ENCODE data around the gene RENBP.

Gene RENBP

DNA sequence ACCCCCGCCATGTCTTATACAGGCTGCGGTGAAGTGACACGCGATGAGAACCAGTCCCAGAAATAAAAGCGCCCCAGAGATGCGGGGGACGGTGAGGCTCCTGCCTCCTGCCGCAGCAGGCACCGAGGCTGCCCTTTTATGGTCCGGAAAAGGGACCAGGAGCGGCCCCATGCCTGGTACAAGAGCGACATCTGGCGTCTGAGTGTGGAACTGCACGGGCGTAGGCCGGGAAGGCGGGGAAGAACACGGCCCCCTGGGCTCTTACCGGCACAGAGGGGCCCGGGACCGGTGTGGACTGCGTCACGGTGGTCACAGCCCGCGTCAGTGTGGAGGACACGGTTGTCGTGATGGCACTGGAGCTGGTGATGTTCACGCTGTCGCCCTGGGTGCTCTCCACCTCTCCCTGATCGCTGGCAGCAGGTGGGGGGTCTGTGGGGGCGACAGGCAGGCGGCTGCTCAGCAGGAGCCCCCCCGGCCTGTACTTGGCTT is 8.9 kb upstream of the RENBP start:
- DNase-seq: no peak

DNA sequence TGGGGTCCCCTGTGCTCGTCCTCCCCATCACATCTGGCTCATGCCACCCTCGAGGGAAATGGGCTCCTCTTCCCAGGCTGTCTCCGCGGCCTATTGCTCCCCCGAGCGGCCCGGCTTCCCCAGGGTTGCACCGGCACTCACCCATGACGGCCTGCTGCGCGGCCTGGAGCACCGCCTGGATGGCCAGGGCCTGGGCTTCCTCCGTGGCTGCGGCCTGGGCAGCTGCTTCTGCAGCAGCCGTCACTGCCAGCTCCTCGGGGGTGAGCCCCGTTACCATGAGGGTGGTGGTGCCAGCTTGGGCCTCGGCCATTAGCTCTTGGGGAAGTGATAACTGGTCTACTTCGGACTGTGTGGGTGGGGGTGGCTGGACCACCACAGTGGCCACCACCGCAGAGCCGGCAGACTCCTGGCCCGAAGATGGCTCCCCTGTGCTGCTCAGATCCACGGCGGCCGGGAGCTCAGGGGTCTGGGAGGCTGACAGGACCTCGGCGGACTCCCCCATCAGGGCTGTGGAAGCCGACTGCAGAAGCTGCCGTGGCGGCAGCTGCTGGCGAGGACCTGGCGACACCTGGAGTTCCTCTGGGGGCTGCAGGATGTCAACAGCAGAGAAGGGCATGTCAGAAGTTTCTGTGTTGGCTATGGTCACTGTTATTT is 8.1 kb upstream of the RENBP start:
- DNase-seq: no peak

- no peak for DNase-seq
Measured at GRCh38 chrX:153951683-153952372, 7.4 kb upstream of the RENBP start.

DNA sequence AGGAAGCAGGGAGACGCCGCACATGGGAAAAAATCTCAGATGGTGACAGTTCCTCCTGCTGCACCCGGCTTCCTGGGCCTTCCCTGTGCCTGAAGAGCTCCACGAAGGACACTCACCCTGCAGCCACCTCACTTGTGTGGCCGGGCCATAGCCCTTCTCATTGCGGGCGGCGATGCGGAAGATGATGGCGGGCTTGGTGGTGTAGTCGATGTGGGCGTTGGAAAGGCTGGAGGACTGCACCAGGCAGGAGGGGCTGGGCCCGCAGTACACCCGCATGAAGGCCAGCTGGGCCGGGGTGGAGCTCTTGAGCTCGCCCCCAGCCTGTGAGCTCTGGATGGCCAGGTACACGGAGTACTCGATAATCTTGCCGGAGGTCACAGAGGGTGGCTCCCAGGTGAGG is 5.7 kb upstream of the RENBP start:
- DNase-seq: no peak

GRCh38 chrX:153948847-153949805 is 4.7 kb upstream of the RENBP start:
- no peak for DNase-seq

DNA sequence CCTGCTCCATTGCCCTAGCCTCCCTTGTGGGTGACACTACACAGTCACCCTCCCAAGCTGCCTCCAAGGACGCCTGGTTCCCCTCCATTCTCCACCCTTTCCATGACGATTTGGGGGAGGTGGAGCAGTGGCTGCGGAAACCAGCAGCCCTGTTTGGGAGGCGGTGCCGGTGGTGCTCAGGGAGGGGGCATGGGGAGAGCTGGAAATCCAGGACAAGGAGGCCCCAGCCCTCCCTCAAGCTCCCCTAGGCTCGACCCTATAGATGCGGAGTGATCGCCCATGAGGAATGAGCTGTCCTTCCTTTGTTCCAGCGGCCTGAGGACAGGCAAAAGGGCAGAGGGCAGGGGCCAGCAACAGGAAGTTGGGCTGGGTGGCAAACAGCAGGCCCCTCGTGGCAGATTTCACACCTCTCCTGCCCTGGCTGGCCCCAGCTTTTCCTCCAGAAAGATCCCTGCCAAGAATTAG is 3.6 kb upstream of the RENBP start:
- no peak for DNase-seq

GRCh38 chrX:153947009-153947769 is 2.7 kb upstream of the RENBP start:
- peak; percentile 20 for DNase-seq

DNA sequence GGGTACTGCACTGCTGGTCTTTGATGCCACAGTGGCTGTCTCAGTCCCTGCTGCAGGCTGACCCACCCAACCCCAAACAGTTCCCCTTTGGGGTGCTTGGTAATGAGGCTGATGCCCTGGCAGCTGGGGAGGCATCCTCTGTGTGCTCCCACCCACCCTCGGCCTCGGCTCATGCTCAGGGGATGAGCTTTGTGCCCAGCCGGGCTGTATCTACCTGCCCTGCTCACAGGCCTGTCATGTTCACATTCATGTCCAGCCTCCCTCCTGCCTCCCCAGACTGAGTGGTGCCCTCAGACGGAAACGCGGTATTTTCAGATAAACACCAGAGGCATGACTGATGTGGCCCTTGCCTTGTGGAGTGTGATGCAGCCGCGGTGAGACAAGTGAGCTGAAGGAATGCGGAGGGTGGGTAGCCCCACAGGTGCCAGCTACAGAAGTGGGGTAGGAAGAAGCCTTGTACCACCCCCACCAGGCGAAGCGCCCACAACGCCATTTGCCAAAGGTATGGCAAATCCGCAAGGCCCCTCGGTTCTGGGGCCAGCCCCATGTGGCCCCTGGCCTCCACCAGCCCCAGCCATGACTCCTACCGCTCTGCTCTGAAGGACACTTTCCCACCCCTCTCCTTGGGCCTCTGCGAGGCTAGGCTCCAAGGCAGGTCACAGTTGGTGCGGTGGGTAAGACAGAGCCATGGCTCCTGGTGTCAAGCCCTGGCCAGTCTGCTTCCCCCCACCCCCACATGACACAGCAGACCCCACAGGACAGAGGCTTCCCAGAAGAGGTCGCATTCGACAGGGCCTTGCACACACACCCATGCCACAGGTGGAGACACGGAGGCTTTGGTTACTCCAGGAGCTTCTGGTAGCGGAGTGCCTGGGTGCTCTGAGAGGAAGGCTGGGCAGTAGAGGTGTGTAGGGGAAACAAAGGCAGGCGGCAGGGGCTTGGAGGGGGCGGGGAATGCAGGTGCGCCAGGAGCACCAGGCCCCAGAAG is 1.8 kb upstream of the RENBP start:
- DNase-seq: no peak

DNA sequence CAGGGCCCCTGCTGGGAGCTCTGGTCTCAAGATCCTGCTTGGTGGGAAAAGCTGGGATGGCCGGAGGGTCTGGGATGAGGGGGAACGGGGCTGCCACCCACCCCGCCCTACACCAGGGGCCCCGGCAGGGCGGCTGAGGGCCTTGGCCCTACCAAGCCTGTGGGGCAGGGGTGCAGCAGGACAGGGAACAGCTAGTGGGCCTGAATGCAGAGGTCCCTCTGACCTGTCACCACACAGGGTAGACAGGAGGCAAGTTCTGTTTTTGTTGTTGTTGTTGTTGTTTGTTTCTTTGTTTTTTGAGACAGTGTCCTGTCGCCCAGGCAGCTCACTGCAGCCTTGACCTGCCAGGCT is 332 bp upstream of the RENBP start:
- no peak for DNase-seq

DNA sequence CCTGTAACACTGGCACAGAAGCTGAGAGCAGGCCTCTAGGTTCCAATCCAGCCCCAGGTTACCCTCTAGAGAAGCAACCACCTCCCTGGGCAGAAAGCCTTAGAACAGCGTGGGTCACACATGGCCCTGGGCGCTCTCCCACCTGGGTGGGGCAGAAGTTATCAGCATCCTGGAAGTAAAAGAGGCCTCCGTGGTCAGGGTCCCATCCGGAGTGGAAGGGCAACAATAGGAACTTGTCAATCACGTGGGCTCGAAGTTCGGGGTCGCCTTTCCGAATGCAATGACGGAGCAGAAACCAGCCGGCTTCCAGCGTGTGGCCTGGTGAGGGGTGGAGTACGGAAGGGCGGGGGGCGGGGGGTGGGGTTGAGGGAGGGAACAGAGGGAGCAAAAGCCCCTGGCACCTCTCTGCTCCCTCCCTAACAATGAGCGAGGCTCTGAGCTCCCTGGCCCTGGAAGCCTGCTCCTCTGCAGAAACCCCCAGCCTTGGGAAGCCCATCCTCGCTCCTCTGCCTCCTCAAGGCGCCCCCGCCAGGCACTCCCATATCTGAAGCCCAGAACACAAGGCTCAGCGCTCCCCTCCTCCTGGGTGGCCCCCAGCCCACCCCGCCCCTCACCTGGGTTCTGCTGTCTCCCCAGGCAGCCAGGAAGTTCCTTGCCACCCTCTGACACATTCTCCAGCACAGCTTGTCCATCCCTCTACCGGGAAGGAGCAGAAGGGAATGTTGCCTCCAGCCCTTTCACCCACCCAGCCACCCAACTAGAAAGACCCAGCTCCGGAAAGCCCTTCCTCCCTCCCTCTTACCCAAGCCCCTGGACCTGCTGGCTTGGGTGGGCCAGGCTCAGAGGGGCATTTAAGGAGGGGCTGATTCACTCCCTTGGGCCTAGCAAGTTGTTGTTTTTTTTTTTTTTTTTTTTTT is 2.8 kb downstream of the RENBP start:
- DNase-seq: no peak

- no peak for DNase-seq
Measured at GRCh38 chrX:153939573-153939972, 4.9 kb downstream of the RENBP start.

DNA sequence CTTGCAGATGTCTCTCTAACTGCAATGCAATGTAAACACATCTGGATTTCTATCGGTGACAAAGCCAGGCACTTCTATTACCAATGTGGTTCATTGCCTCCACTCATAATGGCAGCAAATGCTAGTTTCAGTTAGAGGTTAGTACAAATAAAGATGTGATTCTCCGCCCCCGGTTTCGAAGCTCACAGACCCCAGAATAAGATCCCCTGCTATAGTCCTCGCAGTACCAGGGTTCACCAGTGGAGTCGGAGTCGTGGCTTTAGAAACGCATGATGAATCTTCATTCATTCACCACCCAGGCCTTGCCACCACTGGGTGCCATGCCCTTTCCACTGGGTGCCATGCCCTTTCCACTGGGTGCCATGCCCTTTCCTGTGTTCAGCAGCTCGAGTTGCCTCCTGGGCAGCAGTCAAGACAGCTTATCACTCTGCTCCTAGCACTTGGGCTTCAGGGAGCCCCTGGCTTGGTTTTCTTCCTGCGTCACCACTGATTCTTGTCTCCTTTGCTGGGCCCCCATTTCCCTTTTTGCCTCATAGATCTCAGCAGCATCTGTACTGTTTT is 6.1 kb downstream of the RENBP start:
- DNase-seq: no peak

DNA sequence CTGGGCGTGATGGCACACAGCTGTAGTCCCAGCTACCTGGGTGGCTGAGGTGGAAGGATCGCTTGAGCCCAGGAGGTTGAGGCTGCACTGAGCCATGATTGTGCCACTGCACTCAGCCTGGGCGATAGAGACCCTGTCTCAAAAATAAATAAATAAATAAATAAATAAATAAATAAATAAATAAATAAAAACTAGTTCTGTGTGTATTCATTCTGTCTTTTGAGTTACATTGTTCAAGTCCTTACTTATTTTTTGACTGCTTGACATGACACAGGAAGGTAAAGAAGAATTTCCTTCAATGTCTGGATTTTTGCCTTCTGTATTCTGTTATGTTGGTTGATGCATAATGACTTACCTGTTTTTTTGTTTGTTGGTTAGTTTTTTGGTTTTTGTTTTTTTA is 7.4 kb downstream of the RENBP start:
- DNase-seq: no peak

DNA sequence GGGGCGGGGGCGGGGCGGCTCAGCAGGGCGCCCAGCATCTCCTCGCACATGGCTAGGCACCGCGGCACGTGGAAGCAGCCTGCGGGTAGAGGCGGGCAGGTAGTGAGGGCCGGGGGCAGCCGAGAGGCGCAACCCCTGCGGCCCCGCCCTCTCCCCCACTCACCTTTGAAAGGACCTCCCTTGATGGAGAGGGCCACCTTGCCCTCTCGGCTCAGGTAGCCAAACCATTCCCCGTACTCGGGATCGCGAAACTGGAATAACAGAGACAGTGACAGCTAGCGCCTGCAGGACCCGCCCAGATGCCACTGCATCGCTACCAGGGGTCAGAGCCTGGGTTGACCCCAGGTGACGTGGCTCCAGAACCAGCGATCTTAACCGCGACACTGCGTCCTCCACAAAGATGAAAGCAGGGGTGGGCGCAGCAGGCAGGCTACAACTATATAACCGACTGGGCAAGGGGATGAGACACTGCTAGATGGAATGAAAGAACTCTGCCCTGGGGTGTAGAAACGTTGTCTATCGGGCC is 9.1 kb downstream of the RENBP start:
- DNase-seq: no peak

GRCh38 chrX:153934762-153935325 is 9.6 kb downstream of the RENBP start, which contains the start of gene NAA10:
Gene NAA10, minus strand, starts transcription at chrX:153935037. Its CDS starts 133 bp downstream, at chrX:153934904.
- DNase-seq: no peak

- DNase-seq: no peak
Measured at GRCh38 chrX:153934148-153934761, 10.2 kb downstream of the RENBP start.

DNA sequence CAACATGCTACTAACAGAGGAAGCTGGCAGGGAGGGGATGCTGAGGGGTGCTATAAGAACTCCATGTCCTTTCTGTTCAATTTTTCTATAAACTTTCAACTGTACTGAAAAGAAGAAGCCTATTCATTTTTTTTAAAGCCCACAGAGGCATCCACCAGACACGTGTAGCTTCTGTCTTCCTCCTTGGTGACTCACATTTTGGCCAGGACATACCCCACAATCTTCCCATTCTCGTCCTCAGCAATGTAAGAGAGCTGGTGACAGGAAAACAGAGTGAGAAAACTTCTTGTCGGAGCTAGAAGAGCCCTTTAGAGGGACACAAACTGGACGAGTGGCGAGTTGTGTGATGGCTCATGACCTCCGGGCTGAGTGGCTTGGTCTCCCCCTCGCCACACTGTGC is 10.7 kb downstream of the RENBP start:
- no peak for DNase-seq

DNA sequence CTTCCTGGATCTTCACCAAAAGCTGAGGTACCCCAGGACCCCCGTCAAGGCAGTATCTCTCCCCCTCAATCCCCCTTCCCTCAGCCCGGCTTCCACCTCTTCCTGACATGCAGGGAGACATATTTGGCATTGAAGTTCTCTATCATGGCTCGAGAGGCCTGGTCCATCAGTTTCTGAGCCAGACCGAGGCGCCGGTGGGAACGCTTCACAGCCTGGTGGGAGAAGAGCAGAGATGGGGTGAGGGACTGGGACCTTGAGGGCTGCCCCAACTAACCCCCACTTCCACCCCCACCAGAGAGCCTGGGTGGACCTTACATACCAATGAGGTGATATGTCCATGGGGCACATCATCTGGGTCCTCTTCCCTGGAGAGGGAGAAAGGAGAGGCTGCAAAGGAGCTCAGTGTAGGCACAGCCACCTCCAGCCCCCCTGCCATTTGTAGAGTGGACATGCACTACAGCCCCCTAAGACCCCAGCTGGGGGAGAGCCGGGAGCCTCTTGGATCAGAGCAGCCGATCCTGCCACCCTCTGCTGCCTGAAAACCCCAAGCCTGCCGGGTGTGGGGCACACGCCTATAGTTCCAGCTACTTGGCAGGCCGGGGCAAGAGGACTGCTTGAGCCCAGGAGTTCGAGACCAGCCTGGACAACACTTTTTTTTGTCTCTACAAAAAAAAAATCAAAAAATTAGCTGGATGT is 12.1 kb downstream of the RENBP start:
- DNase-seq: no peak

All from NCI-H1417 treated with DMSO at 0.1 percent for 48 hours (cell line).